Mesothelial cell of epicardium (in vitro differentiated cells): Measurements from ENCODE around the gene EHD4. TPM values are rescaled to one million over a fixed set of nuclear protein-coding genes. Genes with fewer than 3 reads are reported as not detected.

Source experiments
- DNase-seq, 2 experiments: peaks; one replicate each; pipeline ENCODE4 v3.0.0; 2021; ENCODE audit warnings: low spot score in 2 of 2; ENCODE audit not compliant: unreplicated experiment in 2 of 2
- H3K27ac Mint-ChIP-seq: 2 replicates; pipeline ENCODE4 v1.8.0; 2021; ENCODE audit warnings: mixed read lengths
- H3K27me3 Mint-ChIP-seq: 2 replicates; pipeline ENCODE4 v1.8.0; 2021; ENCODE audit warnings: low read depth, mixed read lengths
- H3K36me3 Mint-ChIP-seq: 2 replicates; pipeline ENCODE4 v1.8.0; 2021; ENCODE audit warnings: mixed read lengths
- H3K4me1 Mint-ChIP-seq: 2 replicates; pipeline ENCODE4 v1.8.0; 2021; ENCODE audit warnings: mixed read lengths
- H3K4me3 Mint-ChIP-seq: 2 replicates; pipeline ENCODE4 v1.8.0; 2021; ENCODE audit warnings: mild to moderate bottlenecking, moderate library complexity, mixed read lengths
- H3K9me3 Mint-ChIP-seq: 2 replicates; pipeline ENCODE4 v1.8.0; 2021; ENCODE audit warnings: mixed read lengths
- CTCF ChIP-seq: fragments of 200-600 bp; sonication (generic); IDR thresholded peaks from one replicate; pipeline ENCODE4 v1.5.0; 2021; ENCODE audit warnings: antibody characterized with exemption; ENCODE audit not compliant: unreplicated experiment
- total RNA-seq: library from RNA; stranded (reverse); gene quantifications from 3 replicates; pipeline ENCODE4 v1.2.1, GENCODE V29; 2021

EHD4 gene
- total RNA-seq, 1 donor from 2014 or later: 16.1 TPM

GRCh38 chr15:41872166-41872747, 100.1 kb downstream of the EHD4 start:
- Mint-ChIP-seq H3K4me1 (peaks cover 3% of the 10 kb centered on the region), H3K27me3 (no peaks in the 10 kb centered on the region), H3K27ac (no peak overlapping the region), H3K4me3 (no peak overlapping the region), H3K9me3 (no peaks in the 10 kb centered on the region), H3K36me3 (no peaks in the 10 kb centered on the region)
- TF ChIP-seq CTCF: no peak
- DNase-seq: no peak

- Mint-ChIP-seq H3K4me1 (peaks cover 4% of the 10 kb centered on the region), H3K36me3 (no peaks in the 10 kb centered on the region), H3K4me3 (no peak overlapping the region), H3K9me3 (no peaks in the 10 kb centered on the region), H3K27ac (no peak overlapping the region), H3K27me3 (no peaks in the 10 kb centered on the region)
- no peak for TF ChIP-seq CTCF
- no peak for DNase-seq
Measured at GRCh38 chr15:41871175-41871905, 101.0 kb downstream of the EHD4 start.

GRCh38 chr15:41870689-41871081, 101.7 kb downstream of the EHD4 start:
- H3K9me3 Mint-ChIP-seq: no peaks in the 10 kb centered on the region
- no peak overlapping the region for H3K4me3 Mint-ChIP-seq
- TF ChIP-seq CTCF: no peak
- peaks cover 4% of the 10 kb centered on the region for H3K4me1 Mint-ChIP-seq
- H3K27ac Mint-ChIP-seq: no peak overlapping the region
- DNase-seq: no peak
- no peaks in the 10 kb centered on the region for H3K36me3 Mint-ChIP-seq
- no peaks in the 10 kb centered on the region for H3K27me3 Mint-ChIP-seq

GRCh38 chr15:41869770-41870688, 102.3 kb downstream of the EHD4 start:
- DNase-seq: no peak
- no peaks in the 10 kb centered on the region for H3K27me3 Mint-ChIP-seq
- H3K36me3 Mint-ChIP-seq: no peaks in the 10 kb centered on the region
- no peaks in the 10 kb centered on the region for H3K9me3 Mint-ChIP-seq
- peaks cover 8% of the 10 kb centered on the region for H3K4me1 Mint-ChIP-seq
- no peak for TF ChIP-seq CTCF
- no peak overlapping the region for H3K27ac Mint-ChIP-seq
- H3K4me3 Mint-ChIP-seq: no peak overlapping the region

- Mint-ChIP-seq H3K27ac (no peak overlapping the region), H3K36me3 (no peaks in the 10 kb centered on the region), H3K27me3 (no peaks in the 10 kb centered on the region), H3K4me3 (no peak overlapping the region), H3K4me1 (peaks cover 8% of the 10 kb centered on the region), H3K9me3 (no peaks in the 10 kb centered on the region)
- no peak for DNase-seq
- TF ChIP-seq CTCF: no peak
Measured at GRCh38 chr15:41868321-41868720, 104.0 kb downstream of the EHD4 start.
